Esophagus squamous epithelium (tissue), 5 donors: ENCODE results near the gene FAM177B. TPM values are rescaled to one million over a fixed set of nuclear protein-coding genes. Genes with fewer than 3 reads are reported as not detected.
"Not testable (repeated sequence)": the region's sequence is repeated elsewhere in the genome, so short reads cannot be mapped to it uniquely, and the experiment has no call there.

Experiments
- DNase-seq: peaks from one replicate; lab custom pipeline; 2025; lab: John Stamatoyannopoulos, UW
- H3K27ac ChIP-seq, 4 donors: fragments of 200-600 bp; sonication (generic); one replicate each; pipeline ENCODE4 v1.5.1; 2016 to 2019; ENCODE audit warnings: mild to moderate bottlenecking in 1 of 4
- H3K27me3 ChIP-seq, 4 donors: fragments of 200-600 bp; sonication (generic); 1 replicate in 3 of 4; 2 replicates in 1 of 4; pipeline versions ENCODE4 v1.5.1 to v1.6.0; 2017 to 2021; ENCODE audit warnings: antibody characterized with exemption in 1 of 4
- H3K36me3 ChIP-seq, 3 donors: fragments of 200-600 bp; sonication (generic); one replicate each; pipeline ENCODE4 v1.5.1; 2016 to 2019
- H3K4me1 ChIP-seq, 3 donors: fragments of 200-600 bp; sonication (generic); one replicate each; pipeline ENCODE4 v1.5.1; 2017 to 2019
- H3K4me3 ChIP-seq, 4 donors: fragments of 200-600 bp; sonication (generic); 1 replicate in 3 of 4; 2 replicates in 1 of 4; pipeline ENCODE4 v1.5.1; 2016 to 2019; ENCODE audit warnings: mild to moderate bottlenecking in 2 of 4, moderate library complexity in 1 of 4
- H3K9me3 ChIP-seq, 3 donors: fragments of 200-600 bp; sonication (generic); one replicate each; pipeline ENCODE4 v1.5.1; 2016 to 2019
- CTCF ChIP-seq, 6 experiments: fragments of 450-650 bp in 4 of 6; fragments of 200-600 bp in 2 of 6; sonication (generic) in 2 of 6; IDR thresholded peaks; one replicate each; pipeline ENCODE4 v1.5.1; 2016 to 2019; ENCODE audit warnings: antibody characterized with exemption in 6 of 6, mild to moderate bottlenecking in 4 of 6, moderate library complexity in 4 of 6
- POLR2A ChIP-seq, 4 donors: fragments of 450-650 bp; IDR thresholded peaks; one replicate each; pipeline ENCODE4 v1.6.1; 2017; ENCODE audit warnings: antibody characterized with exemption in 4 of 4, mild to moderate bottlenecking in 4 of 4, moderate library complexity in 3 of 4
- WGBS, 2 donors: methylation state at CpG; one replicate each; pipeline ENCODE4 v1.1.5; 2018; 5-methylcytosine and 5-hydroxymethylcytosine counted together
- intact Hi-C: fragments of 100-400 bp; cut with DNase I; formaldehyde crosslinking; loops from one replicate; pipeline ENCODE4 v1.15.0; 2022
- total RNA-seq, 4 donors: library from RNA; depleted of rRNA; stranded (reverse); fragments of >200 nt; gene quantifications; one replicate each; pipeline ENCODE4 v1.1.0, GENCODE V29; 2016
- donor health status: DM: yes; HTN: yes; CAD: no.

Gene FAM177B
- total RNA-seq, 4 donors from 2014 or later: 1.3 TPM; not detected in 3

DNA sequence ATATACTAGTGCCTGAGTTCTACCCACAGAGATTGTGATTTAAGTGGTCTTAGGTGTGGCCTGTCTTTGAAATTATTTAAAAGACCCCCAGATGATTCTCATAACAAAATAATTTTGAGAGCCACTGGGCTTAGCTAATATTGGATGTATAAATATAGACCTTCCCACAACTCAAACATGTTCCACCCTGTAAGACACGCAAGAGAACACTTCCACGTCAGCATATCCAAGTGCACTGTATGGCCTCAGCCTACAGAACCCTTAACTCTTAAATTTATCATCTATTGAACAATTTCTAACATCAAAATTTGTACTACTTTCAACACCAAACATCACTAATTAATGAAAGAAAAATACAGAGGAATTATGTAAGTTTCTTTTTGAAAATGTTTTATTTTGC lies 2.5 kb downstream of the FAM177B start:
- no peaks in the 10 kb centered on the region for H3K27me3 ChIP-seq
- H3K9me3 ChIP-seq: no peaks in the 10 kb centered on the region
- H3K27ac ChIP-seq: no peak overlapping the region
- 59 to 65% methylated on average over 2 of the region's 2 CpGs for WGBS, 2 donors
- no peak for DNase-seq
- H3K36me3 ChIP-seq: peaks cover 0 to 31% (median 0%) of the 10 kb centered on the region in 3 donors
- intact Hi-C loops: loop anchor here (10.0 kb wide), 1 partner anchor 345 kb away; no protein-coding TSS in a partner anchor
- peaks cover 0 to 13% (median 3%) of the 10 kb centered on the region in 3 donors for H3K4me1 ChIP-seq
- H3K4me3 ChIP-seq: no peak overlapping the region
- TF ChIP-seq CTCF (IDR thresholded peaks at IDR 0.05) (no peak), POLR2A (IDR thresholded peaks at IDR 0.05) (no peak)

GRCh38 chr1:222739929-222740328 lies 2.9 kb downstream of the FAM177B start:
- H3K4me3 ChIP-seq: no peak overlapping the region
- intact Hi-C loops: loop anchor here (10.0 kb wide), 1 partner anchor 345 kb away; no protein-coding TSS in a partner anchor

DNA sequence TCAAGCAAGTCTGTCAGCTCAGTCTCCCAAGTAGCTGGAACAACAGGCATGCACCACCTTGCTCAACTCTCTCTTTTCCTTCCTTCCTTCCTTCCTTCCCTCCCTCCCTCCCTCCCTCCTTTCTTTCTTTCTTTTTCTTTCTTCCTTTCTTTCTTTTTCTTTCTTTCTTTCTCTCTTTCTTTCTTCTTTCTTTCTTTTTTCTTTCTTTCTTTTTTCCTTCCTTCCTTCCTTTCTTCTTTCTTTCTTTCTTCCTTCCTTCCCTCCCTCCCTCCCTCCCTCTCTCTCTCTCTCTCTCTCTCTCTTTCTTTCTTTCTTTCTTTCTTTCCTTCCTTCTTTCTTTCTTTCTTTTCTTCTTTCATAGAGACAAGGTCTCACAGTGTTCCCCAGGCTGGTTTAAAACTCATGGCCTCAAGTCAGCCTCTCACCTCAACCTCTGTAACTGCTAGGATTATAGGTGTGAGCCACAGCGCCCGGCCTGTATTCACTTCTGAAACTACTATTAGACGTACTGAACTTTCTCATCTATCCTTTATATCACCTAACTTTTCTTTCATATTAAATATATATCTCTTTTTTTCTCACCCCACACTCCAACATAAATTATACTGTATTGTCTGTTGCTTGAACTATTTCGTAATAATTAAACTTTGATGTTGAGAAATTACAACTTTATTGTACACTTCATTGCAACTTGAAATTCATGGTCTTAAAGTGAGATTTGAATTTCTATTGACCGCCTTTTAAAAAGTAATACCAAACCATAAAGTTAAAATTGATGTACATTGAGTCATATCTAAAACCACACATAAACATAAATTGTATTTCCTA lies 4.8 kb downstream of the FAM177B start:
- DNase-seq, H3K36me3 ChIP-seq, intact Hi-C loops, H3K4me3 ChIP-seq, H3K27me3 ChIP-seq, H3K9me3 ChIP-seq, H3K27ac ChIP-seq, H3K4me1 ChIP-seq: not testable (repeated sequence)
- 84 to 86% methylated on average over 5 of the region's 5 CpGs for WGBS, 2 donors

More at GRCh38 chr1:222739929-222740328, 2.9 kb downstream of the FAM177B start:
- no peaks in the 10 kb centered on the region for H3K9me3 ChIP-seq
- WGBS, 2 donors: 59 to 71% methylated on average over 1 of the region's 1 CpG
- H3K36me3 ChIP-seq: peaks cover 0 to 26% (median 0%) of the 10 kb centered on the region in 3 donors
- DNase-seq: no peak
- no peak overlapping the region for H3K27ac ChIP-seq
- H3K4me1 ChIP-seq: peaks cover 0 to 13% (median 3%) of the 10 kb centered on the region in 3 donors
- TF ChIP-seq CTCF (IDR thresholded peaks at IDR 0.05): no peak
- TF ChIP-seq POLR2A (IDR thresholded peaks at IDR 0.05): no peak
- no peaks in the 10 kb centered on the region for H3K27me3 ChIP-seq

DNA sequence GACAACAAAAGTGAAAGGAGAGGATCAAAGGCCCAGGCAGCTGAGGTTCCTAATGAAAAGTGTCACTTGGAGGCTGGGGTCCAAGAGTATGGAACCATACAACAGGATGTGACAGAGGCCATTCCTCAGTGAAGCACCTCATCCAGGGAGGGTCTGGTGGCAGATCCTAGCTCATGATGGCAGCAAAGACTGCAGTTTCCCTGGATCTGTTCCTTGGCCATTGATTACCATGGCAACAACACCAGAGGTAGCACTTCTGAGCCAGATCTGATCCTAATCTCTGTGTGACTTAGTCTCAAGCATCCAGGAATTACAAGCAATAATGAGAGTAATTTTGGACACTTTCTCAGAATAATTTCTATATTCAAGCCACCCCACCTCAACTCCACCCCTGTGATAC lies 12.9 kb downstream of the FAM177B start:
- Histone ChIP-seq H3K4me1 (peaks cover 6 to 9% (median 7%) of the 10 kb centered on the region in 3 donors), H3K27me3 (no peaks in the 10 kb centered on the region), H3K4me3 (no peak overlapping the region), H3K9me3 (no peaks in the 10 kb centered on the region), H3K36me3 (no peaks in the 10 kb centered on the region), H3K27ac (no peak overlapping the region)
- TF ChIP-seq POLR2A (IDR thresholded peaks at IDR 0.05): no peak
- TF ChIP-seq CTCF (IDR thresholded peaks at IDR 0.05): no peak
- DNase-seq: no peak
- intact Hi-C loops: no loop called here

- Histone ChIP-seq H3K4me1 (peaks cover 6 to 11% (median 8%) of the 10 kb centered on the region in 3 donors), H3K4me3 (no peak overlapping the region), H3K9me3 (no peaks in the 10 kb centered on the region), H3K27ac (no peak overlapping the region), H3K27me3 (no peaks in the 10 kb centered on the region), H3K36me3 (no peaks in the 10 kb centered on the region)
- WGBS, 2 donors: 68 to 85% methylated on average over 1 of the region's 1 CpG
- TF ChIP-seq POLR2A (IDR thresholded peaks at IDR 0.05): no peak
- TF ChIP-seq CTCF (IDR thresholded peaks at IDR 0.05): no peak
- intact Hi-C loops: no loop called here
- no peak for DNase-seq
These were observed 13.6 kb downstream of the FAM177B start for GRCh38 chr1:222750651-222751050.
